WTC11 (cell line): ENCODE results near the gene KIF22.

ENCODE experiments used
- ATF1 ChIP-seq: sonication (generic); formaldehyde crosslinking; IDR thresholded peaks from 2 replicates; pipeline ENCODE4 v1.8.1; 2023; ENCODE audit warnings: mild to moderate bottlenecking, moderate library complexity, missing genetic modification reagents
- CBFB ChIP-seq: sonication (generic); formaldehyde crosslinking; IDR thresholded peaks from 2 replicates; pipeline ENCODE4 v1.8.1; 2022; ENCODE audit warnings: mild to moderate bottlenecking, low read depth, missing genetic modification reagents
- CREB1 ChIP-seq: sonication (generic); formaldehyde crosslinking; IDR thresholded peaks from 2 replicates; pipeline ENCODE4 v1.8.0; 2023; ENCODE audit warnings: mild to moderate bottlenecking, missing genetic modification reagents
- ELF4 ChIP-seq: sonication (generic); formaldehyde crosslinking; IDR thresholded peaks from 2 replicates; pipeline ENCODE4 v1.8.1; 2022; ENCODE audit warnings: low read depth, mild to moderate bottlenecking, moderate library complexity, missing genetic modification reagents
- IRF2 ChIP-seq: sonication (generic); formaldehyde crosslinking; IDR thresholded peaks from 2 replicates; pipeline ENCODE4 v1.8.0; 2022; ENCODE audit warnings: low read depth, missing genetic modification reagents, borderline replicate concordance
- SP1 ChIP-seq: sonication (generic); formaldehyde crosslinking; conservative IDR thresholded peaks from 2 replicates; pipeline ENCODE4 v1.8.1; 2022; ENCODE audit warnings: missing genetic modification reagents
- ZNF121 ChIP-seq: sonication (generic); formaldehyde crosslinking; IDR thresholded peaks from 2 replicates; pipeline ENCODE4 v1.8.0; 2023; ENCODE audit warnings: missing genetic modification reagents
- TF ChIP-seq, protein P1 (sequence below): fragments of 200-600 bp; IDR thresholded peaks from 2 replicates; pipeline ENCODE4 v1.8.0; 2022; ENCODE audit warnings: antibody characterized with exemption
- TF ChIP-seq, protein P2 (sequence below): sonication (generic); formaldehyde crosslinking; IDR thresholded peaks from 2 replicates; pipeline ENCODE4 v1.8.0; 2022; ENCODE audit warnings: mild to moderate bottlenecking, missing genetic modification reagents
- TF ChIP-seq, protein P3 (sequence below): sonication (generic); formaldehyde crosslinking; conservative IDR thresholded peaks from 2 replicates; pipeline ENCODE4 v1.8.1; 2022; ENCODE audit warnings: mild to moderate bottlenecking, missing genetic modification reagents
- TF ChIP-seq, protein P4 (sequence below): sonication (generic); formaldehyde crosslinking; IDR thresholded peaks from 2 replicates; pipeline ENCODE4 v1.8.1; 2023; ENCODE audit warnings: mild to moderate bottlenecking, missing genetic modification reagents, moderate library complexity
- TF ChIP-seq, protein P5 (sequence below): sonication (generic); formaldehyde crosslinking; IDR thresholded peaks from 2 replicates; pipeline ENCODE4 v1.8.0; 2023; ENCODE audit warnings: missing genetic modification reagents

DNA sequence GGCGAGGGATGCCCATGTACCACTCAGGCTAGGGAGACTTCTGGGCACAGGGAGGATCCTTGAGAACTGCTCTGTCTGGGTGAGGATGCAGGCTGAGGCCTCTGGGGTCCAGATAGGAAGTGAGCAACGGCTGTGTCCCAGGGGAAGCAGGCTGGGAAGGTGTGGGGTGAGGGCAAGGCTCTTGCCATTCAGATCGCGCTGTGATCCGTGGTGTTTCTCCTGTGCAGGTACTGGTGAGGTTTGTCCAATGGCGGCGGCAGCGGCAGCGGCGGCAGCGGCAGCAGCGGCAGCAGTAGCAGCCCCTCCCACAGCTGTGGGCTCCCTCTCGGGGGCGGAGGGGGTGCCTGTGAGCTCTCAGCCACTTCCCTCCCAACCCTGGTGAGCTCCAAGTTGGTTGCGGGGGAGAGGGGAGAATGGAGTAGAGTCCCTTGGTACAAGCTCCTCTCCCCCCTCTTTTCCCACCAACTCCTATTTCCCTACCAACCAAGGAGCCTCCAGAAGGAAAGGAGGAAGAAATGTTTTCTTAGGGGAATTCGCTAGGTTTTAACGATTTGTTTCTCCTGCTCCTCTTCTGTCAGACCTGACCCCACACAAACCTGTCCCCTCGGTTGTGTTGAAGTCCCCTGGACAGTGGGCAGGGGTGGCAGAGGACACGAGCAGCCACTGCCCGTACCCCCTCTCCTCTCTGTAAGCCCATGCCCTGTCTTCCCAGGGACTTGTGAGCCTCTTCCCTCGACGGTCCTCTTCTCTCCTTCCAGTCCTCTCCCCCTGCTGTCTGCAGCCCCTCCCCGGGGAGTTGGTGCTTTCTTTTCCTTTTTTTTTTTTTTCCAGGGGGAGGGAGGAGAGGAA lies 19.5 kb downstream of the KIF22 start:
- TF ChIP-seq, protein P1, sequence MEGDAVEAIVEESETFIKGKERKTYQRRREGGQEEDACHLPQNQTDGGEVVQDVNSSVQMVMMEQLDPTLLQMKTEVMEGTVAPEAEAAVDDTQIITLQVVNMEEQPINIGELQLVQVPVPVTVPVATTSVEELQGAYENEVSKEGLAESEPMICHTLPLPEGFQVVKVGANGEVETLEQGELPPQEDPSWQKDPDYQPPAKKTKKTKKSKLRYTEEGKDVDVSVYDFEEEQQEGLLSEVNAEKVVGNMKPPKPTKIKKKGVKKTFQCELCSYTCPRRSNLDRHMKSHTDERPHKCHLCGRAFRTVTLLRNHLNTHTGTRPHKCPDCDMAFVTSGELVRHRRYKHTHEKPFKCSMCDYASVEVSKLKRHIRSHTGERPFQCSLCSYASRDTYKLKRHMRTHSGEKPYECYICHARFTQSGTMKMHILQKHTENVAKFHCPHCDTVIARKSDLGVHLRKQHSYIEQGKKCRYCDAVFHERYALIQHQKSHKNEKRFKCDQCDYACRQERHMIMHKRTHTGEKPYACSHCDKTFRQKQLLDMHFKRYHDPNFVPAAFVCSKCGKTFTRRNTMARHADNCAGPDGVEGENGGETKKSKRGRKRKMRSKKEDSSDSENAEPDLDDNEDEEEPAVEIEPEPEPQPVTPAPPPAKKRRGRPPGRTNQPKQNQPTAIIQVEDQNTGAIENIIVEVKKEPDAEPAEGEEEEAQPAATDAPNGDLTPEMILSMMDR, result no peak
- TF ChIP-seq CREB1 (no peak), CBFB (no peak), IRF2 (CRISPR knock-in tag) (no peak), ATF1 (CRISPR knock-in tag) (no peak), ELF4 (CRISPR knock-in tag) (no peak), ZNF121 (no peak), SP1 (no peak)
- TF ChIP-seq, protein P2, sequence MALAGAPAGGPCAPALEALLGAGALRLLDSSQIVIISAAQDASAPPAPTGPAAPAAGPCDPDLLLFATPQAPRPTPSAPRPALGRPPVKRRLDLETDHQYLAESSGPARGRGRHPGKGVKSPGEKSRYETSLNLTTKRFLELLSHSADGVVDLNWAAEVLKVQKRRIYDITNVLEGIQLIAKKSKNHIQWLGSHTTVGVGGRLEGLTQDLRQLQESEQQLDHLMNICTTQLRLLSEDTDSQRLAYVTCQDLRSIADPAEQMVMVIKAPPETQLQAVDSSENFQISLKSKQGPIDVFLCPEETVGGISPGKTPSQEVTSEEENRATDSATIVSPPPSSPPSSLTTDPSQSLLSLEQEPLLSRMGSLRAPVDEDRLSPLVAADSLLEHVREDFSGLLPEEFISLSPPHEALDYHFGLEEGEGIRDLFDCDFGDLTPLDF, result no peak
- TF ChIP-seq, protein P3, sequence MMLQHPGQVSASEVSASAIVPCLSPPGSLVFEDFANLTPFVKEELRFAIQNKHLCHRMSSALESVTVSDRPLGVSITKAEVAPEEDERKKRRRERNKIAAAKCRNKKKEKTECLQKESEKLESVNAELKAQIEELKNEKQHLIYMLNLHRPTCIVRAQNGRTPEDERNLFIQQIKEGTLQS (CRISPR knock-in tag), result no peak
- TF ChIP-seq, protein P4, sequence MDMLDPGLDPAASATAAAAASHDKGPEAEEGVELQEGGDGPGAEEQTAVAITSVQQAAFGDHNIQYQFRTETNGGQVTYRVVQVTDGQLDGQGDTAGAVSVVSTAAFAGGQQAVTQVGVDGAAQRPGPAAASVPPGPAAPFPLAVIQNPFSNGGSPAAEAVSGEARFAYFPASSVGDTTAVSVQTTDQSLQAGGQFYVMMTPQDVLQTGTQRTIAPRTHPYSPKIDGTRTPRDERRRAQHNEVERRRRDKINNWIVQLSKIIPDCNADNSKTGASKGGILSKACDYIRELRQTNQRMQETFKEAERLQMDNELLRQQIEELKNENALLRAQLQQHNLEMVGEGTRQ (CRISPR knock-in tag), result no peak
- TF ChIP-seq, protein P5, sequence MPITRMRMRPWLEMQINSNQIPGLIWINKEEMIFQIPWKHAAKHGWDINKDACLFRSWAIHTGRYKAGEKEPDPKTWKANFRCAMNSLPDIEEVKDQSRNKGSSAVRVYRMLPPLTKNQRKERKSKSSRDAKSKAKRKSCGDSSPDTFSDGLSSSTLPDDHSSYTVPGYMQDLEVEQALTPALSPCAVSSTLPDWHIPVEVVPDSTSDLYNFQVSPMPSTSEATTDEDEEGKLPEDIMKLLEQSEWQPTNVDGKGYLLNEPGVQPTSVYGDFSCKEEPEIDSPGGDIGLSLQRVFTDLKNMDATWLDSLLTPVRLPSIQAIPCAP, result no peak
